IPS-NIHi7 (cell line): ENCODE data around the gene PRSS21.

ENCODE experiments used
- DNase-seq: peaks from one replicate; pipeline ENCODE4 v3.0.0; 2012; ENCODE audit warnings: mixed read lengths; ENCODE audit errors: extremely low spot score

PRSS21 gene

GRCh38 chr16:2843526-2843925, 26.5 kb downstream of the PRSS21 start:
- no peak for DNase-seq

- no peak for DNase-seq
Observed at GRCh38 chr16:2845116-2845515, 28.1 kb downstream of the PRSS21 start.

- no peak for DNase-seq
Observed at GRCh38 chr16:2846511-2847310, 29.7 kb downstream of the PRSS21 start.

- DNase-seq = no peak
Observed at GRCh38 chr16:2848933-2849725, 32.1 kb downstream of the PRSS21 start.

- peak; percentile 3 for DNase-seq
Observed at GRCh38 chr16:2852003-2852730, 35.1 kb downstream of the PRSS21 start.

GRCh38 chr16:2852731-2853507, 35.9 kb downstream of the PRSS21 start:
- DNase-seq = peak; percentile 19

- no peak for DNase-seq
Observed at GRCh38 chr16:2853531-2854073, 36.6 kb downstream of the PRSS21 start.

- peak; percentile 61 for DNase-seq
Observed at GRCh38 chr16:2854700-2855309, 37.8 kb downstream of the PRSS21 start.

- DNase-seq = no peak
Observed at GRCh38 chr16:2855536-2855935, 38.5 kb downstream of the PRSS21 start.

- peak; percentile 71 for DNase-seq
Observed at GRCh38 chr16:2856061-2856670, 39.1 kb downstream of the PRSS21 start.

GRCh38 chr16:2856686-2857450, 39.8 kb downstream of the PRSS21 start:
- DNase-seq = no peak

GRCh38 chr16:2857451-2858244, 40.6 kb downstream of the PRSS21 start, which contains the start of gene PRSS22:
Gene PRSS22 (minus strand): TSS chr16:2858170. CDS start chr16:2858104, 66 bp downstream.
- DNase-seq = no peak

- DNase-seq = peak; percentile 52
Observed at GRCh38 chr16:2858245-2859025, 41.4 kb downstream of the PRSS21 start.

GRCh38 chr16:2859686-2860265, 42.7 kb downstream of the PRSS21 start:
- no peak for DNase-seq

- DNase-seq = no peak
Observed at GRCh38 chr16:2860826-2861567, 44.0 kb downstream of the PRSS21 start.

GRCh38 chr16:2865651-2866050, 48.6 kb downstream of the PRSS21 start:
- no peak for DNase-seq

- no peak for DNase-seq
Observed at GRCh38 chr16:2866431-2866830, 49.4 kb downstream of the PRSS21 start.
